ENCODE measurements around the gene HIVEP3. TPM values are rescaled to one million over a fixed set of nuclear protein-coding genes. Genes with fewer than 3 reads are reported as not detected.

HIVEP3 gene
- total and polyA plus RNA-seq, 2 experiments from 2014 or later = 0.57 to 5.9 TPM

- H4K20me1 ChIP-seq (ENCODE audit: insufficient read depth, poor library complexity, severe bottlenecking) = no peaks in the 10 kb centered on the region
- H3K79me2 ChIP-seq = no peaks in the 10 kb centered on the region
- no peak for DNase-seq (ENCODE audit: low spot score)
- no peaks in the 10 kb centered on the region for H3K9me3 ChIP-seq (ENCODE audit: low read depth)
- no peak overlapping the region for H2AFZ ChIP-seq
- H3K4me3 ChIP-seq = no peak overlapping the region
- no peak overlapping the region for H3K27ac ChIP-seq
- TF ChIP-seq EZH2phosphoT487 (IDR thresholded peaks at IDR 0.05; ENCODE audit: low read depth, severe bottlenecking, unreplicated experiment) (no peak), EZH2 (IDR thresholded peaks at IDR 0.05; ENCODE audit: borderline replicate concordance) (no peak)
- H3K9me2 ChIP-seq (replicated peaks; ENCODE audit: insufficient read depth) = no peaks in the 10 kb centered on the region
- H3K4me2 ChIP-seq = no peak overlapping the region
- no peaks in the 10 kb centered on the region for H3K36me3 ChIP-seq (replicated peaks; ENCODE audit: insufficient read depth, low read depth)
- H3K4me1 ChIP-seq (ENCODE audit: insufficient read depth) = peaks cover 22% of the 10 kb centered on the region
- no peaks in the 10 kb centered on the region for H3K27me3 ChIP-seq
- WGBS (ENCODE audit: low lambda C conversion rate, missing lambda C conversion rate) = 90% methylated on average over 5 of the region's 5 CpGs
Observed at GRCh38 chr1:41519667-41520066, 399.1 kb downstream of the HIVEP3 start.

GRCh38 chr1:41518471-41518870, 400.3 kb downstream of the HIVEP3 start:
- H3K79me2 ChIP-seq = no peaks in the 10 kb centered on the region
- no peak overlapping the region for H2AFZ ChIP-seq
- no peaks in the 10 kb centered on the region for H3K36me3 ChIP-seq (replicated peaks; ENCODE audit: insufficient read depth, low read depth)
- no peak overlapping the region for H3K4me2 ChIP-seq
- no peaks in the 10 kb centered on the region for H3K9me2 ChIP-seq (replicated peaks; ENCODE audit: insufficient read depth)
- H3K4me3 ChIP-seq = no peak overlapping the region
- H4K20me1 ChIP-seq (ENCODE audit: insufficient read depth, poor library complexity, severe bottlenecking) = no peaks in the 10 kb centered on the region
- DNase-seq (ENCODE audit: low spot score) = no peak
- no peak for TF ChIP-seq EZH2phosphoT487 (IDR thresholded peaks at IDR 0.05; ENCODE audit: low read depth, severe bottlenecking, unreplicated experiment)
- TF ChIP-seq EZH2 (IDR thresholded peaks at IDR 0.05; ENCODE audit: borderline replicate concordance) = no peak
- no peak for TF ChIP-seq CTCF (IDR thresholded peaks at IDR 0.05; ENCODE audit: poor library complexity)
- H3K4me1 ChIP-seq (ENCODE audit: insufficient read depth) = peaks cover 27% of the 10 kb centered on the region
- 95% methylated on average over 5 of the region's 5 CpGs for WGBS (ENCODE audit: low lambda C conversion rate, missing lambda C conversion rate)
- H3K9me3 ChIP-seq (ENCODE audit: low read depth) = no peaks in the 10 kb centered on the region
- no peaks in the 10 kb centered on the region for H3K27me3 ChIP-seq
- no peak overlapping the region for H3K27ac ChIP-seq

GRCh38 chr1:41517062-41517438, 401.7 kb downstream of the HIVEP3 start:
- Histone ChIP-seq H3K4me3 (no peak overlapping the region), H3K9me2 (replicated peaks; ENCODE audit: insufficient read depth) (no peaks in the 10 kb centered on the region), H3K4me1 (ENCODE audit: insufficient read depth) (peaks cover 27% of the 10 kb centered on the region), H3K4me2 (peak overlapping the region; percentile 79), H3K27me3 (no peaks in the 10 kb centered on the region), H2AFZ (no peak overlapping the region), H3K79me2 (no peaks in the 10 kb centered on the region), H3K36me3 (replicated peaks; ENCODE audit: insufficient read depth, low read depth) (no peaks in the 10 kb centered on the region), H3K9me3 (ENCODE audit: low read depth) (no peaks in the 10 kb centered on the region), H4K20me1 (ENCODE audit: insufficient read depth, poor library complexity, severe bottlenecking) (no peaks in the 10 kb centered on the region), H3K27ac (no peak overlapping the region)
- TF ChIP-seq CTCF (IDR thresholded peaks at IDR 0.05; ENCODE audit: poor library complexity) = no peak
- no peak for TF ChIP-seq EZH2 (IDR thresholded peaks at IDR 0.05; ENCODE audit: borderline replicate concordance)
- TF ChIP-seq EZH2phosphoT487 (IDR thresholded peaks at IDR 0.05; ENCODE audit: low read depth, severe bottlenecking, unreplicated experiment) = no peak
- DNase-seq (ENCODE audit: low spot score) = no peak
- WGBS (ENCODE audit: low lambda C conversion rate, missing lambda C conversion rate) = 75% methylated on average over 3 of the region's 3 CpGs

GRCh38 chr1:41516168-41517061, 402.3 kb downstream of the HIVEP3 start:
- peak overlapping the region; percentile 79 for H3K4me2 ChIP-seq
- H3K27me3 ChIP-seq = no peaks in the 10 kb centered on the region
- H3K4me1 ChIP-seq (ENCODE audit: insufficient read depth) = peaks cover 25% of the 10 kb centered on the region
- H3K9me2 ChIP-seq (replicated peaks; ENCODE audit: insufficient read depth) = no peaks in the 10 kb centered on the region
- H3K9me3 ChIP-seq (ENCODE audit: low read depth) = no peaks in the 10 kb centered on the region
- H3K79me2 ChIP-seq = no peaks in the 10 kb centered on the region
- no peak overlapping the region for H3K4me3 ChIP-seq
- no peaks in the 10 kb centered on the region for H3K36me3 ChIP-seq (replicated peaks; ENCODE audit: insufficient read depth, low read depth)
- TF ChIP-seq EZH2 (IDR thresholded peaks at IDR 0.05; ENCODE audit: borderline replicate concordance) (no peak), CTCF (IDR thresholded peaks at IDR 0.05; ENCODE audit: poor library complexity) (peak; percentile 93)
- no peak overlapping the region for H3K27ac ChIP-seq
- whole genome bisulfite sequencing (ENCODE audit: low lambda C conversion rate, missing lambda C conversion rate) = 28% methylated on average over 51 of the region's 53 CpGs
- H4K20me1 ChIP-seq (ENCODE audit: insufficient read depth, poor library complexity, severe bottlenecking) = no peaks in the 10 kb centered on the region
- H2AFZ ChIP-seq = peak overlapping the region; percentile 55
- peak; percentile 95 for DNase-seq (ENCODE audit: low spot score)
